ENCODE results near the gene SETD2.

DNA sequence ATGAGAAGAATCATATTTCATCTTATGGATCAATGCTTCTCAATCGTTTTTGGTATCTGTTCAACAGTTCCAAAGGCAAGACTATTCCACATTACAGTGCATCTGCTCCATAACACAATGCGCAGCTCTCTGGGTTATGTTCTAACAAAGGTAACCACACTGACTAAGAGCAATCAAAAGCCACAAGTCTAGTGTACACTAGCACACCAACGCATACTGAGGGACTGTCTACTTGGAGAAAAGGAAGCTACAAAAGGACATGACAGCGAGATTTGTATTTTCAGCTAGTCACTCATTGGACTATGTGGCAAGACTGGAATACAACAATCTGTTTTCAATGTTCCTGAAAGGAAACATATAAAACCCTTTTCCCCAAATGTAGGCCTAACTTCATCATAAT, 35.8 kb downstream of the SETD2 start:
- TF ChIP-seq, protein P1, sequence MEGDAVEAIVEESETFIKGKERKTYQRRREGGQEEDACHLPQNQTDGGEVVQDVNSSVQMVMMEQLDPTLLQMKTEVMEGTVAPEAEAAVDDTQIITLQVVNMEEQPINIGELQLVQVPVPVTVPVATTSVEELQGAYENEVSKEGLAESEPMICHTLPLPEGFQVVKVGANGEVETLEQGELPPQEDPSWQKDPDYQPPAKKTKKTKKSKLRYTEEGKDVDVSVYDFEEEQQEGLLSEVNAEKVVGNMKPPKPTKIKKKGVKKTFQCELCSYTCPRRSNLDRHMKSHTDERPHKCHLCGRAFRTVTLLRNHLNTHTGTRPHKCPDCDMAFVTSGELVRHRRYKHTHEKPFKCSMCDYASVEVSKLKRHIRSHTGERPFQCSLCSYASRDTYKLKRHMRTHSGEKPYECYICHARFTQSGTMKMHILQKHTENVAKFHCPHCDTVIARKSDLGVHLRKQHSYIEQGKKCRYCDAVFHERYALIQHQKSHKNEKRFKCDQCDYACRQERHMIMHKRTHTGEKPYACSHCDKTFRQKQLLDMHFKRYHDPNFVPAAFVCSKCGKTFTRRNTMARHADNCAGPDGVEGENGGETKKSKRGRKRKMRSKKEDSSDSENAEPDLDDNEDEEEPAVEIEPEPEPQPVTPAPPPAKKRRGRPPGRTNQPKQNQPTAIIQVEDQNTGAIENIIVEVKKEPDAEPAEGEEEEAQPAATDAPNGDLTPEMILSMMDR (conservative IDR thresholded peaks at IDR 0.05; ENCODE audit: low read length): no peak
- no peak for TF ChIP-seq EZH2phosphoT487 (IDR thresholded peaks at IDR 0.05; ENCODE audit: borderline replicate concordance, low read depth, low read length)
